Ishikawa (cell line): ENCODE measurements around the gene GOLGA2.

Experiments
- CEBPB ChIP-seq: IDR thresholded peaks from 2 replicates; pipeline ENCODE4 v1.6.1; 2012
- CREB1 ChIP-seq: IDR thresholded peaks from 2 replicates; pipeline ENCODE4 v1.6.1; 2012; ENCODE audit warnings: low read depth
- EGR1 ChIP-seq: IDR thresholded peaks from 2 replicates; pipeline ENCODE4 v1.6.1; 2012
- EP300 ChIP-seq: IDR thresholded peaks from 2 replicates; pipeline ENCODE4 v1.6.1; 2012; ENCODE audit warnings: borderline replicate concordance
- MAX ChIP-seq: IDR thresholded peaks from 2 replicates; pipeline ENCODE4 v1.6.1; 2012
- NFIC ChIP-seq: IDR thresholded peaks from 2 replicates; pipeline ENCODE4 v1.6.1; 2012
- RAD21 ChIP-seq: IDR thresholded peaks from 2 replicates; pipeline ENCODE4 v1.6.1; 2012; ENCODE audit warnings: low read depth
- REST ChIP-seq: IDR thresholded peaks from 2 replicates; pipeline ENCODE4 v1.6.1; 2012; ENCODE audit warnings: low read depth, mild to moderate bottlenecking
- TAF1 ChIP-seq: IDR thresholded peaks from 2 replicates; pipeline ENCODE4 v1.6.1; 2012; ENCODE audit warnings: low read depth, mild to moderate bottlenecking
- TEAD4 ChIP-seq: IDR thresholded peaks from 2 replicates; pipeline ENCODE4 v1.6.1; 2012
- YY1 ChIP-seq: IDR thresholded peaks from 2 replicates; pipeline ENCODE4 v1.6.1; 2012; ENCODE audit warnings: low read depth
- ZBTB7A ChIP-seq: IDR thresholded peaks from 2 replicates; pipeline ENCODE4 v1.6.1; 2012; ENCODE audit warnings: low read depth

DNA sequence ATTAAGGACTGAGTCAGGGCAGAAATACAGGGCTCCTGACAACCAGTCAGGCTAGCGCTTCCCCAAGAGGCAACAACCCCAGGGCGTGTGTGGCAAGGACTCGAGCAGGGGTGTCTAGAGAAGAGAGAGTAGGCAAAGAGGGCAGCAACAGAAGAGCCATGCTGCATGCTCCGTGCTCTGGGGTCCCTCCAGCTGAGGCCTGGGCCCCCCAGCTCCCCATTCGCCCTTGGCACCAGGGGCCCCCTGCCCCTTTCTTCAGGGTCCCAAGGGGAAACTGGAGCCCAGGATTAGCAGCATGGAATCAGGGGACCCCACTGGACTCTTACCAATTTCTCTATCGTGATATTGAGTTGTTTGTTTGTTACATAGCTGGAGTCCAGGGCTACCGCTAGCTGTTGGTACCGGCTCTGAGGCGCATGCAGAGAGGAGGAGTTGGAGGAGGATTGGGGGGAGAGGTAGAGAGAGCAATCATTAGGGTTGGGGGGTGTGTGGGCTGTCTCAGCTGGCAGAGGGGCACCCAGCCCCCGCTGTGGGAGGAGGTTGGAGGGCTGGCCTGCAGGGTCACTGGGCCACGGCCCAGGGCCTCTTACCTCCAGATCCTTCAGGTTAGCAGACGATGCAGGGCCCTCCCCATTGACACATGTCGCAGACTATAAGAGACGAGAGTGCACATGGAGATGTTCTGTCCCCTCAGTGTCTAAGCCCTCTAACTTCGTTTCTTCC lies 8.8 kb downstream of the GOLGA2 start:
- no peak for TF ChIP-seq ZBTB7A
- TF ChIP-seq EP300 = no peak
- TF ChIP-seq NFIC = no peak
- no peak for TF ChIP-seq YY1
- no peak for TF ChIP-seq MAX
- TF ChIP-seq EGR1 = no peak
- no peak for TF ChIP-seq RAD21
- TF ChIP-seq TAF1 = no peak
- TF ChIP-seq CREB1 = no peak
- TF ChIP-seq CEBPB = no peak
- no peak for TF ChIP-seq REST
- no peak for TF ChIP-seq TEAD4
